ENCODE measurements around the gene SYT5. TPM values are rescaled to one million over a fixed set of nuclear protein-coding genes. Genes with fewer than 3 reads are reported as not detected.

The SYT5 gene
- total and polyA plus RNA-seq, 9 of the 15 experiments (the other 6 are each of a cell fraction or from before 2014, with no cell fraction given), result 1.3 to 20.9 (median 8.8) TPM

DNA sequence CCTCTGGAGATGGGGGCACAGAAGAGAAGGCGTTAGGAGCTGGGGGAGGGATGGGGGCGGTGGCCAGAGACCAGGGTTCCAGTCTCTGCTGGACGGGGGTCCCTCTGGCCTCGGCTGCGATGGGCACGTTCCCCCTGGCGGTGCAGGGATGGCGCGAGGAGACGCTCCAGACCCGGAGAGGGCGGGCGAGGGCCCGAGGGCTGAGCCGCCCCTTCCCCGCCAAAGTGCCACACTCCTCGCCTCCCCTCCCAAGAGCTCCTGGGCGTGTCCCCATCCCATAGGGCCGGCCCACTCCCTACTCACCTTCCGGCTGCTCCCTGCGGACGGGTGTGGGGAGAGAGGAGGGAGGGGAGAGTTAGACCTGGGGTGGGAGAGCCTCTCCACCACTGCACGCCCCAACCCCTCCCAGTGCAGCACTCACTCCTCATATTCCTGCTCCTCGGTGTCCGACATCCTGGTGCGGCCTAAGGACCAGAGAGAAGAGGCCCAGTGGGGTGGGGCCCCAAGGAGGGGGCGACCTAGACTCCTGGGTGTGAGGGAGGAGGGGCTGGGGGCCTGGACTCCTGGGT, 33.3 kb downstream of the SYT5 start (continued):
- TF ChIP-seq, protein P1, sequence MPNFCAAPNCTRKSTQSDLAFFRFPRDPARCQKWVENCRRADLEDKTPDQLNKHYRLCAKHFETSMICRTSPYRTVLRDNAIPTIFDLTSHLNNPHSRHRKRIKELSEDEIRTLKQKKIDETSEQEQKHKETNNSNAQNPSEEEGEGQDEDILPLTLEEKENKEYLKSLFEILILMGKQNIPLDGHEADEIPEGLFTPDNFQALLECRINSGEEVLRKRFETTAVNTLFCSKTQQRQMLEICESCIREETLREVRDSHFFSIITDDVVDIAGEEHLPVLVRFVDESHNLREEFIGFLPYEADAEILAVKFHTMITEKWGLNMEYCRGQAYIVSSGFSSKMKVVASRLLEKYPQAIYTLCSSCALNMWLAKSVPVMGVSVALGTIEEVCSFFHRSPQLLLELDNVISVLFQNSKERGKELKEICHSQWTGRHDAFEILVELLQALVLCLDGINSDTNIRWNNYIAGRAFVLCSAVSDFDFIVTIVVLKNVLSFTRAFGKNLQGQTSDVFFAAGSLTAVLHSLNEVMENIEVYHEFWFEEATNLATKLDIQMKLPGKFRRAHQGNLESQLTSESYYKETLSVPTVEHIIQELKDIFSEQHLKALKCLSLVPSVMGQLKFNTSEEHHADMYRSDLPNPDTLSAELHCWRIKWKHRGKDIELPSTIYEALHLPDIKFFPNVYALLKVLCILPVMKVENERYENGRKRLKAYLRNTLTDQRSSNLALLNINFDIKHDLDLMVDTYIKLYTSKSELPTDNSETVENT (CRISPR knock-in tag; IDR thresholded peaks at IDR 0.05), result peak; percentile 53; the same call in 1 of the 2 replicates
- TF ChIP-seq MYBL2 (IDR thresholded peaks at IDR 0.05; ENCODE audit: low read depth) (no peak), MYBL2 (CRISPR knock-in tag; IDR thresholded peaks at IDR 0.05; ENCODE audit: borderline replicate concordance) (no peak), EWSR1 (IDR thresholded peaks at IDR 0.05; ENCODE audit: borderline replicate concordance, low read depth, partially characterized antibody) (no peak), NCOA2 (IDR thresholded peaks at IDR 0.05; ENCODE audit: partially characterized antibody in 2 of 2) (no peak), PHTF2 (CRISPR knock-in tag; IDR thresholded peaks at IDR 0.05) (no peak), BRD9 (IDR thresholded peaks at IDR 0.05; ENCODE audit: low read depth, partially characterized antibody) (no peak), ZNF780A (CRISPR knock-in tag; IDR thresholded peaks at IDR 0.05) (no peak), NFIC (IDR thresholded peaks at IDR 0.05) (no peak), ZFX (CRISPR knock-in tag; IDR thresholded peaks at IDR 0.05) (peak; percentile 46; the same call in 1 of the 2 replicates), ATF7 (IDR thresholded peaks at IDR 0.05) (peak; percentile 52), HSF4 (CRISPR knock-in tag; IDR thresholded peaks at IDR 0.05; ENCODE audit: borderline replicate concordance) (no peak), ZBTB17 (CRISPR knock-in tag; IDR thresholded peaks at IDR 0.05) (no peak)
- TF ChIP-seq, protein P2, sequence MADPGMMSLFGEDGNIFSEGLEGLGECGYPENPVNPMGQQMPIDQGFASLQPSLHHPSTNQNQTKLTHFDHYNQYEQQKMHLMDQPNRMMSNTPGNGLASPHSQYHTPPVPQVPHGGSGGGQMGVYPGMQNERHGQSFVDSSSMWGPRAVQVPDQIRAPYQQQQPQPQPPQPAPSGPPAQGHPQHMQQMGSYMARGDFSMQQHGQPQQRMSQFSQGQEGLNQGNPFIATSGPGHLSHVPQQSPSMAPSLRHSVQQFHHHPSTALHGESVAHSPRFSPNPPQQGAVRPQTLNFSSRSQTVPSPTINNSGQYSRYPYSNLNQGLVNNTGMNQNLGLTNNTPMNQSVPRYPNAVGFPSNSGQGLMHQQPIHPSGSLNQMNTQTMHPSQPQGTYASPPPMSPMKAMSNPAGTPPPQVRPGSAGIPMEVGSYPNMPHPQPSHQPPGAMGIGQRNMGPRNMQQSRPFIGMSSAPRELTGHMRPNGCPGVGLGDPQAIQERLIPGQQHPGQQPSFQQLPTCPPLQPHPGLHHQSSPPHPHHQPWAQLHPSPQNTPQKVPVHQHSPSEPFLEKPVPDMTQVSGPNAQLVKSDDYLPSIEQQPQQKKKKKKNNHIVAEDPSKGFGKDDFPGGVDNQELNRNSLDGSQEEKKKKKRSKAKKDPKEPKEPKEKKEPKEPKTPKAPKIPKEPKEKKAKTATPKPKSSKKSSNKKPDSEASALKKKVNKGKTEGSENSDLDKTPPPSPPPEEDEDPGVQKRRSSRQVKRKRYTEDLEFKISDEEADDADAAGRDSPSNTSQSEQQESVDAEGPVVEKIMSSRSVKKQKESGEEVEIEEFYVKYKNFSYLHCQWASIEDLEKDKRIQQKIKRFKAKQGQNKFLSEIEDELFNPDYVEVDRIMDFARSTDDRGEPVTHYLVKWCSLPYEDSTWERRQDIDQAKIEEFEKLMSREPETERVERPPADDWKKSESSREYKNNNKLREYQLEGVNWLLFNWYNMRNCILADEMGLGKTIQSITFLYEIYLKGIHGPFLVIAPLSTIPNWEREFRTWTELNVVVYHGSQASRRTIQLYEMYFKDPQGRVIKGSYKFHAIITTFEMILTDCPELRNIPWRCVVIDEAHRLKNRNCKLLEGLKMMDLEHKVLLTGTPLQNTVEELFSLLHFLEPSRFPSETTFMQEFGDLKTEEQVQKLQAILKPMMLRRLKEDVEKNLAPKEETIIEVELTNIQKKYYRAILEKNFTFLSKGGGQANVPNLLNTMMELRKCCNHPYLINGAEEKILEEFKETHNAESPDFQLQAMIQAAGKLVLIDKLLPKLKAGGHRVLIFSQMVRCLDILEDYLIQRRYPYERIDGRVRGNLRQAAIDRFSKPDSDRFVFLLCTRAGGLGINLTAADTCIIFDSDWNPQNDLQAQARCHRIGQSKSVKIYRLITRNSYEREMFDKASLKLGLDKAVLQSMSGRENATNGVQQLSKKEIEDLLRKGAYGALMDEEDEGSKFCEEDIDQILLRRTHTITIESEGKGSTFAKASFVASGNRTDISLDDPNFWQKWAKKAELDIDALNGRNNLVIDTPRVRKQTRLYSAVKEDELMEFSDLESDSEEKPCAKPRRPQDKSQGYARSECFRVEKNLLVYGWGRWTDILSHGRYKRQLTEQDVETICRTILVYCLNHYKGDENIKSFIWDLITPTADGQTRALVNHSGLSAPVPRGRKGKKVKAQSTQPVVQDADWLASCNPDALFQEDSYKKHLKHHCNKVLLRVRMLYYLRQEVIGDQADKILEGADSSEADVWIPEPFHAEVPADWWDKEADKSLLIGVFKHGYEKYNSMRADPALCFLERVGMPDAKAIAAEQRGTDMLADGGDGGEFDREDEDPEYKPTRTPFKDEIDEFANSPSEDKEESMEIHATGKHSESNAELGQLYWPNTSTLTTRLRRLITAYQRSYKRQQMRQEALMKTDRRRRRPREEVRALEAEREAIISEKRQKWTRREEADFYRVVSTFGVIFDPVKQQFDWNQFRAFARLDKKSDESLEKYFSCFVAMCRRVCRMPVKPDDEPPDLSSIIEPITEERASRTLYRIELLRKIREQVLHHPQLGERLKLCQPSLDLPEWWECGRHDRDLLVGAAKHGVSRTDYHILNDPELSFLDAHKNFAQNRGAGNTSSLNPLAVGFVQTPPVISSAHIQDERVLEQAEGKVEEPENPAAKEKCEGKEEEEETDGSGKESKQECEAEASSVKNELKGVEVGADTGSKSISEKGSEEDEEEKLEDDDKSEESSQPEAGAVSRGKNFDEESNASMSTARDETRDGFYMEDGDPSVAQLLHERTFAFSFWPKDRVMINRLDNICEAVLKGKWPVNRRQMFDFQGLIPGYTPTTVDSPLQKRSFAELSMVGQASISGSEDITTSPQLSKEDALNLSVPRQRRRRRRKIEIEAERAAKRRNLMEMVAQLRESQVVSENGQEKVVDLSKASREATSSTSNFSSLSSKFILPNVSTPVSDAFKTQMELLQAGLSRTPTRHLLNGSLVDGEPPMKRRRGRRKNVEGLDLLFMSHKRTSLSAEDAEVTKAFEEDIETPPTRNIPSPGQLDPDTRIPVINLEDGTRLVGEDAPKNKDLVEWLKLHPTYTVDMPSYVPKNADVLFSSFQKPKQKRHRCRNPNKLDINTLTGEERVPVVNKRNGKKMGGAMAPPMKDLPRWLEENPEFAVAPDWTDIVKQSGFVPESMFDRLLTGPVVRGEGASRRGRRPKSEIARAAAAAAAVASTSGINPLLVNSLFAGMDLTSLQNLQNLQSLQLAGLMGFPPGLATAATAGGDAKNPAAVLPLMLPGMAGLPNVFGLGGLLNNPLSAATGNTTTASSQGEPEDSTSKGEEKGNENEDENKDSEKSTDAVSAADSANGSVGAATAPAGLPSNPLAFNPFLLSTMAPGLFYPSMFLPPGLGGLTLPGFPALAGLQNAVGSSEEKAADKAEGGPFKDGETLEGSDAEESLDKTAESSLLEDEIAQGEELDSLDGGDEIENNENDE (IDR thresholded peaks at IDR 0.05; ENCODE audit: low read depth, low read length), result no peak
- TF ChIP-seq, protein P3, sequence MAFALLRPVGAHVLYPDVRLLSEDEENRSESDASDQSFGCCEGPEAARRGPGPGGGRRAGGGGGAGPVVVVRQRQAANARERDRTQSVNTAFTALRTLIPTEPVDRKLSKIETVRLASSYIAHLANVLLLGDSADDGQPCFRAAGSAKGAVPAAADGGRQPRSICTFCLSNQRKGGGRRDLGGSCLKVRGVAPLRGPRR (CRISPR knock-in tag; IDR thresholded peaks at IDR 0.05), result no peak
